ENCODE results near the gene SDCBP2.

DNA sequence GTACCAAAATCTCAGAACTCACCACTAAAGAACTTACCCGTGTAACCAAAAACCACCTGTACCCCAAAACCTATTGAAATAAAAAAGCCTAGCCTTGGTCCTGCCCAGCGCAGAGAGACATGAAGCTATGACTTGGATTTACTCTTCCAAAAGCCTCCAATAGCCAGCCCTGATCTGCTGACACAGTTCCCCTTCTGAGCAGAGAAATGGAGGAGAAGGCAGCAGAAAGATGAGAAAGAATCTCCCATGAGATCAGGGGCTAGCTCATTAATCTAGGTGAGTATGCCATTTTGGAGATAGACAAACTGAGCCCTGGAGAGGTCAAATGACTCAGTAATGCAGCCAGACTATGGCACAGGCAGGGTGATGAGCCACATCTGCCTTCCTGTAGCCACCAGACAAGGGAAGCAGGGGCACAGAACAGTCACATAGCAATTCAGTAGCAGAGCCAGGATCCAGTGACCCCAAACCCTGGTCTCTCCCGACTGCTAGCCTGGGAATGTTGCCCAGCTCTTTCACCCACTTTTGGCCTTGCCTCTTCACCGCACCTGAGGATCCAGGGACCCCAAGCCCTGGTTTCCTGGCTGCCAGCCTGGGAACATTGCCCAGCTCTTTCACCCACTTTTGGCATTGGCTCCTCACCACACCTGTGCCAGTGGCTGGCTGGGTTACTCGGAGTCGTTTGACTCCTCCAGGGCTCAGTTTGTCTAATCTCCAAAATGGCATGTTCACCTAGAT, 7.2 kb upstream of the SDCBP2 start:
- TF ChIP-seq CTCF (IDR thresholded peaks at IDR 0.05), result no peak
- no peak for TF ChIP-seq POLR2A (IDR thresholded peaks at IDR 0.05)

Data from ovary (tissue), 3 donors.